Dermis blood vessel endothelial cell (primary cell): ENCODE results near the gene THRA. TPM values are rescaled to one million over a fixed set of nuclear protein-coding genes. Genes with fewer than 3 reads are reported as not detected.

ENCODE experiments used
- DNase-seq: peaks from one replicate; pipeline ENCODE4 v3.0.0; 2010
- total RNA-seq: library from RNA; depleted of rRNA; stranded (reverse); fragments of >200 nt; gene quantifications from 2 replicates; pipeline ENCODE4 v1.2.3, GENCODE V29; 2014

The THRA gene
- total RNA-seq, 1 donor from 2014 or later = 32.5 TPM

DNA sequence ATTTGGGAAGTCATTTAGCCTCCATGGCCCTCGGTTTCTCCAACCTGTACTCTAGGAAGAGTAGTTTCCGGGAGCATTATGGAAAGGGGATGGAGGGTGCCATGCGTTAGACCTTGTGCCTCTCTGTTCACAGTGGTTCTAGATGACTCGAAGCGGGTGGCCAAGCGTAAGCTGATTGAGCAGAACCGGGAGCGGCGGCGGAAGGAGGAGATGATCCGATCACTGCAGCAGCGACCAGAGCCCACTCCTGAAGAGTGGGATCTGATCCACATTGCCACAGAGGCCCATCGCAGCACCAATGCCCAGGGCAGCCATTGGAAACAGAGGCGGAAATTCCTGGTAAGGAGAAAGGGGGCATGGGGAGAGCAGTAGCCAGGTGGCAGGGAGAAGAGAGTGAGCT lies 21.7 kb downstream of the THRA start:
- DNase-seq = no peak

DNA sequence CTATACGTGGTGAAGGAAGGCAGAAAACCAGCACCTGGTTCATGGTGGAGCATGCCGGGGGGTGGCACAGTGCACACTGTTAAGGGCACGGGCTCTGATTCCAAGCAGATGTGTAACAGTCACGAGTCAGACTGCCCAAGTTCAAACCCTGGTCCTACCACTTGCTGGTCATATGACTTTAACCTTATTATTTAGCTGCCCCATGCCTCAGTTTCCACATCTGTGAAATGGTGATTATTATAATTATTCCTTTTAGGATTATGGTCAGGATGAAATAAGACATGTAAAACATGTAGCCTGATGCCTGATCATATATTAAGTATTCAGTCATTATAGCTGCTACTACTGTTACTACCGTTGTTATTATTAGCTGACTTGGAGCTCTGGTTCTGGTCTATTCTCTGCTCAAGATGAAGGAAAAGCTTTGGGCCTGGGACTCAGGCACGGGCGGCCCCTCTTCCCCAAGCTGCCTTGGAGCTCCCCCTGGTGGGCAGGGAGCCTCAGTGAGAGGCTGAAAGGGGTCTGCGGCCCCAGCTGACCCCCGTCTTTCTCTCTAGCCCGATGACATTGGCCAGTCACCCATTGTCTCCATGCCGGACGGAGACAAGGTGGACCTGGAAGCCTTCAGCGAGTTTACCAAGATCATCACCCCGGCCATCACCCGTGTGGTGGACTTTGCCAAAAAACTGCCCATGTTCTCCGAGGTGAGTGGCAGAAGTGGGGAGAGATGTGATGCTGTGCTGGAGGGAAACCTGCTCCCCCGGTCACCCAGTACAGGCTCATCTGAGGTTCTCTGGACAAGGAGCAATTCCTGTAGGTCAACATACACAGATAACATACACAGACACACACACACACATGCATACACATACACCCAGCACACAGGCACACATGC lies 23.6 kb downstream of the THRA start:
- DNase-seq = peak; percentile 75

DNA sequence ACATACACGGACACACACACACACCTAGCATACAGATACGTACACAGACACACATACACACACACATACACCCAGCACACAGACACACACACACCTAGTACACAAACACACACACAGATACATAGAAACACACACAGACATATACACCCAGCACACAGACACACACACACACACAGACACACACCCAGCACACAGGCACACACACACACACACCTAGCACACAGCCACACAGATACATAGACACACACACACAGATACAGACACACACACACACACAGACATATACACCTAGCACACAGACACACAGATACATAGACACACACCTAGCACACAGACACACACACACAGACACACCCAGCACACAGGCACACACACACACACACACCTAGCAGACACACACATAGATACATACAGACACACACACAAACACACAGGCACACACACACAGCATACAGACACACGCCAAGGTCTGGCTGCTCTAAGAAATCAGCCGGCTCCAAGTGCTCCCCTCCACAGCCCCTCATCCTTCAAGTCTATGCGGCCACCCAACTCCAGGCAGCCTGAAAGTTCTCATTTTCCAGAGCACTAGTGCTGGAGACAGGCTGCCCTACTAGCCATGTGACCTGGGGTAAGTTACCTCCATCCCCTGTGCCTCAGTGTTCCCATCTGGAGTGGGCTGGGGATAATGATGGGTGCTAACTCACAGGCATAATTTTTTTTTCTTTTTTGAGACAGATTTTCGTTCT lies 24.5 kb downstream of the THRA start:
- no peak for DNase-seq

DNA sequence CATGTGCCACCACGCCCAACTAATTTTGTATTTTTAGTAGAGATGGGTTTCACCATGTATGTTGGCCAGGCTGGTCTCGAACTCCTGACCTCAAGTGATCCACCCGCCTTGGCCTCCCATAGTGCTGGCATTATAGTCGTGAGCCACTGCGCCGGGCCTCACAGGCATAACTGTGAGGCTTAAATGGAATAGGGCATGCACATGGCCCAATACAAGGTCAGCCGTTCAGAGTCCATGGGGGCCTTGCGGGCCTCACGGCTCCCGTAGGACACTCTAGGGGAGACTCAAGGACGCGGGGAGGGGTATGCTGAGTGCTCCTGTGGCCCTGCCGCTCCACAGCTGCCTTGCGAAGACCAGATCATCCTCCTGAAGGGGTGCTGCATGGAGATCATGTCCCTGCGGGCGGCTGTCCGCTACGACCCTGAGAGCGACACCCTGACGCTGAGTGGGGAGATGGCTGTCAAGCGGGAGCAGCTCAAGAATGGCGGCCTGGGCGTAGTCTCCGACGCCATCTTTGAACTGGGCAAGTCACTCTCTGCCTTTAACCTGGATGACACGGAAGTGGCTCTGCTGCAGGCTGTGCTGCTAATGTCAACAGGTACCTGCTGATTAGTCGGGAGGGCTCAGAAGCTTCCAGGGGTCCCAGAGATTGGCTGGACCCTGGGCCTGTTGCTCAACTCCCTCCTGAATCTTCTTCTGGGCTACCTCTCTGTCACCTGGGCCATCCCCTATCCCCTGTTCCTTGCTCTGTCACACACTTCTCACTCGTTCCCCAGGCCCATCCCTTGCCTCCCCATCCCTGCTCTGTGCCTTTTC lies 25.3 kb downstream of the THRA start:
- no peak for DNase-seq

DNA sequence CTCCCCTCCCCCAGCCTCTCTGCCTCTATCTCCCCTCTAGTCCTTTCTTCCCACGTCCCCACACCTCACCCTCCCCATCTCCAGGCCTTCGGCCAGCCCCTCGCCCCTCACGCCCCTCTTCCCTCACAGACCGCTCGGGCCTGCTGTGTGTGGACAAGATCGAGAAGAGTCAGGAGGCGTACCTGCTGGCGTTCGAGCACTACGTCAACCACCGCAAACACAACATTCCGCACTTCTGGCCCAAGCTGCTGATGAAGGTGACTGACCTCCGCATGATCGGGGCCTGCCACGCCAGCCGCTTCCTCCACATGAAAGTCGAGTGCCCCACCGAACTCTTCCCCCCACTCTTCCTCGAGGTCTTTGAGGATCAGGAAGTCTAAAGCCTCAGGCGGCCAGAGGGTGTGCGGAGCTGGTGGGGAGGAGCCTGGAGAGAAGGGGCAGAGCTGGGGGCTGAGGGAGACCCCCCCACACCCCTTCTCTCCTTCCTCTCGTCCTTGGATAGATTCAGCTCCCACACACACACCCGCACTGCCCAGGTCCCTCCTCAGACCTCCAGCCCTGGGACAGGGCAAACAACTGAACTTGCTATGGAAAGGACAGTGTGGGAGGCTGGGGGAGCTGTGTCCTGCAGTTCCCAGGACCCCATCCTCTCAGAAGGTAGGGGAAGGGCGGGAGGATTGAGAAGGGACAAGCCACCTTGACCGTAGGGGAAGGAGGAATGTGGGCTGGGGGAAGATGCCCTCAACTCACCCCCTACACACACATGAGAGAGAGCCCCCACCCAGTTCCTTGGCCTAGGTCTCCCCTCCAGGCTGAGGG lies 26.5 kb downstream of the THRA start:
- no peak for DNase-seq

DNA sequence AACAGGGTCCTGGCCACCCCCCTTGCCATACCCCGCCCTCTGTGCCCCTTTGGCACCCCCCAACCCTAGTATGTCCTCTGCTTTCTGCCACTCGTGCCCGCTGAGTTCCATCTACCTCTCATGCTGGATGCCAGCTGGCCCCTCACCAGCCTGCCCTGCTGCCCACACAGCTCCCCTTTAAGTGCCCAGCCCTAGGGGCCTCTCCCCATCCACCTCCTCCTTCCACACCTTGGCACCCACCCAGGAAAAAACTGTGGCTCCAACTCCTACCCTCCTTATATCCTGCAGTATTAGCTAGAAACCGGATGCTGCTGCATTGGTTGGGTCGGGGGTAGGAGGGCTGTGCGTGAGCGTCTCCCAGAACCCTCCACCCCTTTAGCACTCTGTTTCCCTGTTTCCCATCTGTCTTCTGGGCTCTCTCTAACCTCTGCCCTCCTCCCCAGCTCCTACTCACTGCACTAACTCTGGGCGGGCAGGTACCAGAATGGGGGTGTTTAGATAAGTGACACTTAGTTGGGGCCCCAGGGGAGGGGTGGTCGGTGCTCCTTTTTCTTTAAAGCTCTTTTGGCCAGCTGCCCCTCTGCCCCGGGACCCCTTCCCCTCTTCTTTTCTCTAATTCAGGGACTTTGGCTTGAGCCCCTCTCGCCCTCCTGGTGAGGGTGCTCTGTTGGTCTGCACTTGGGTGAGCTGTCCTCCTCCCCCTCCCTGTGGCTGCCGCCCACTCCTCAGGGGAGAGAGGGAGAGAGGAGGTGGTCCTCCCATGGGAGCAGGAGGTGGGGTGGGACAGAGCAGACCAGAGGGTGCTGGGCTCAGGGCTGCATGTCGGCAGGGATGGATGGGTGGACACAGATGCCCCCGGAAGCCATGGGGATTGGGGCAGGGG lies 27.7 kb downstream of the THRA start:
- DNase-seq = no peak

DNA sequence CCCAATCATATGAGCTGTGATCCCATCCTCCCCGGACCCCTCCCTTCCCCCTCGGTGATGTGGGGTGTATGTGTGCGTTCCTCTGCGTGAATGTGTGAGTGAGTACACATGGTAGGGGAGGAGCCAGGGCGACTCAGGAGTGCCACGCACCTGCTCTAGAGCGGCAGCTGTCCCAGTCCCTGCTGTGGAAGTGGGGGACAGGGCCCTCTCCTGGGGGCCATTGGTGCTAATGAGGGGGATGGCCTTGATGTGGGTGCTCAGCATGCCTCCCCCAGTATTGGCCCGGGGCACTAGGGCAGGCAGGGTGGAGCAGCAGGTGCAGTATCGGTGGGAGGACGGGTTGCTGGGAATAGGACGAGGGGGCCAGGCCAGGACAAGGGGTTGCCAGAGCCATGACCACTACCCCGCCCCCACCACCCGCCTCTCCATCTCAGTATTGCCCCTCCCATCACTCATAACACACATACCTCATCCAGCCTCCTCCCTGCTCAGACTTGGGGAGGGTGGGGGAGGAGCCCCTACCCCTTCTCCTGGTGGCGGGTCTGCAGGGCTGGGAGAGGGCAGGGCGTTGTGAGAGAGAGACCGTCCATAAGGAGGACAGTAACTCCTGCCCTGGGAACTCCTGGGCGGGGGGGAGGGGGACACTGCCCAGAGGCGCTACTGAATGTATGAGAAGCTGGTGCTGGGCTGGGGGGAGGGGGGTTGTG lies 29.1 kb downstream of the THRA start:
- no peak for DNase-seq

DNA sequence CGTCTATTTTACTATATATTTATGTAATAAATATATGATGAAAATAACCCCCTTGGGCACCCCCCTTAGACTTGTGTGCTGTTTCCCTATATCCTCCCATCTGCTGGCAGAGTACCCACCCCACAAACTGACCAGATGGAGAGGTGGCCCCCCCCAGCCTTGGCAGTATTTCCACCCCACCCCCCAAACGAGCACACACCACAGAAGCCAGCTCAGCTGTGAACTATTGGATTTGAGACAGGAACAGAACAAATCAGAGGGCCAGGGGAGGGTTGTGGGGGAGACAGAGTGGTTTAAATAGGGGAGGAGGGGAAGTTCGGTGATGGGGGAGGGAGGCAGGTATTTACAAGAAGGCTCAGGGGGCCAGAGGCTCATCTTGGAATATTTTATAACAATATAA lies 29.8 kb downstream of the THRA start:
- DNase-seq = no peak

DNA sequence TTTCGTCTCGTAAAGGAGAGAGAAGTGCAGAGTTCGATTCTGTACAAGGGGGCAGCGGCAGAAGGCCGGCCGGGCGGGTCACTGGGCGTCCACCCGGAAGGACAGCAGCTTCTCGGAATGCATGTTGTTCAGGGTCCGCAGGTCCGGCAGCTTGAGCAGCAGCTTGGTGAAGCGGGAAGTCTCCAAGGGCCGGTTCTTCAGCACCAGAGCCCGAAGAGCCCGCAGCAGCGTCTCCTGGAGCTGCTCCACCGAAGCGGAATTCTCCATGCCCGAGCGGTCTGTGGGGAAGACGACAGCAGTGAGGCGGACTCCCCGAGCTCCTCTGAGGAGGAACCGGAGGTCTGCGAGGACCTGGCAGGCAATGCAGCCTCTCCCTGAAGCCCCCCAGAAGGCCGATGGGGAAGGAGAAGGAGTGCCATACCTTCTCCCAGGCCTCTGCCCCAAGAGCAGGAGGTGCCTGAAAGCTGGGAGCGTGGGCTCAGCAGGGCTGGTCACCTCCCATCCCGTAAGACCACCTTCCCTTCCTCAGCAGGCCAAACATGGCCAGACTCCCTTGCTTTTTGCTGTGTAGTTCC lies 30.3 kb downstream of the THRA start:
- DNase-seq = no peak

DNA sequence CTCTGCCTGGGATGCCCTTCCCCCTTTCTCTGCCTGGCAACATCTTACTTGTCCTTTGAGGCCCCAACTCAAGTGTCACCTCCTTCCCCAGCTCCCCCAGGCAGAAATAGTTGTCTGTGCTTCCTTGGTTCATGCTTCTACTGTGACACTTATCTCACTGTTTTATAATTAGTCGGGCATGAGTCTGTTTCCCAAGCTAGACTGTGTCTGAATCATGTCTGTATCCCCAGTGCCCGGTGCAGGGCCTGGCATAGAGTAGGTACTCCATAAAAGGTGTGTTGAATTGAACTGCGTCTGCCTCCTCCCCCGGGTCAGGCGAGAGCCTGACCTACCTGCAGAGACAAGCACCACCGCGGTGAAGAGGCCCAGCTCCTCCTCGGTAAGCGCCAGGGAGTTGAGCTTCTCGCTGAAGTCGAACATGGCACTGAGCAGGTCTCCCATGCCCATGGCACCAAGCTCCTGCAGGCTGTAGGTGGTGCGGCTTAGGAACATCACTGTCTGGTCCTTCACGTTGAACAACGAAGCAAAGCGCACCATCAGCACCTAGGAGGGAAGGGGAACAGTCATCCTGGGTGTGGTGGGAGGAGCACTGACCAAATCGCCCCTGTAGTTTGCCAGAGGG lies 30.9 kb downstream of the THRA start:
- DNase-seq = no peak

DNA sequence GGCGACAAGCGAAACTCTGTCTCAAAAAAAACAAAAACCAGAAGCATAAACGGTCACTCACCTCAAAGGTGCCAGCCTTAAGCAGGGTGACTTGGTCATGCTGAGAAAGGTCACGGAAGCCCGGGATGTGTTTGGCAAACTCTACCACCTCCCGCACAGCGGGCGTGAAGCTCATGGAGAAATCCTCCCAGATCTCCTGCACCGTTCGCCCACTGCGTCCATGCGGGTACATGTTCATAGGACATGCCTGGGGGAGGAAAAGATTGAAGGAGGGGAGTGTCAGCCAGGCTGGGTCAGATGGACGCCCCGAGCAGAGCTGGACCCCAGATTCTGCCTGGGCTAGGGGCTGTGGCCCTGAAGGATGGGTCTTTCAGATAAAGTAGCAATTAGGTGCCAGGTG lies 32.1 kb downstream of the THRA start:
- no peak for DNase-seq

DNA sequence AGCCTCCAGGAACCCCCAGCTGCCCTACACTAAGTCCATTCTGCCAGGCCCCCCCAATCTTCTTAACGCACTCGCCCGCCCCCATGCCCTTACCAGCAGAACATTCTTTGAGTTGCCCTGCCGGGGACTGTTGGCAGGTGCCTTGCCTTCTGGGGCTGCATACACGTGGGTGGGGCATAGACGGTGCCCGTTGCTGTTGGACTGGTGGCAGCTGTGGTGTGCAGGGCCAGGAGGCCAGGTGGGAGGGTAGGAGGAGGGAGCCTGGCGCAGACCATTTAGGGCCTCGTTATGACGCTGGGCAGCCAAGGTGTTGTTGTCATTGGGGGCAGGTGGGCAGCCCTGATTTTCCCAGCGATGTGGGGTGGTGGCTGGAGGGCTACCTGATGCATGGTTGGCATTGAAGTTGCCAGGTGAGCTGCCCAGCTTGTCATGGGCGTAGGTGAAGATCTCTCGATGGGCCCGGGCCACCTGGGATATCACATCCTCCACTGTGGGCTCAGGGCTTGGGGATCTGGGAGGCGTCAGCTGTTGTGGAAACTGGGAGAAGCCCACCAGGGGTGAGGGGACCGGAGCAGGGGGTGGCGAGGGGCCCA lies 32.7 kb downstream of the THRA start:
- DNase-seq = no peak

DNA sequence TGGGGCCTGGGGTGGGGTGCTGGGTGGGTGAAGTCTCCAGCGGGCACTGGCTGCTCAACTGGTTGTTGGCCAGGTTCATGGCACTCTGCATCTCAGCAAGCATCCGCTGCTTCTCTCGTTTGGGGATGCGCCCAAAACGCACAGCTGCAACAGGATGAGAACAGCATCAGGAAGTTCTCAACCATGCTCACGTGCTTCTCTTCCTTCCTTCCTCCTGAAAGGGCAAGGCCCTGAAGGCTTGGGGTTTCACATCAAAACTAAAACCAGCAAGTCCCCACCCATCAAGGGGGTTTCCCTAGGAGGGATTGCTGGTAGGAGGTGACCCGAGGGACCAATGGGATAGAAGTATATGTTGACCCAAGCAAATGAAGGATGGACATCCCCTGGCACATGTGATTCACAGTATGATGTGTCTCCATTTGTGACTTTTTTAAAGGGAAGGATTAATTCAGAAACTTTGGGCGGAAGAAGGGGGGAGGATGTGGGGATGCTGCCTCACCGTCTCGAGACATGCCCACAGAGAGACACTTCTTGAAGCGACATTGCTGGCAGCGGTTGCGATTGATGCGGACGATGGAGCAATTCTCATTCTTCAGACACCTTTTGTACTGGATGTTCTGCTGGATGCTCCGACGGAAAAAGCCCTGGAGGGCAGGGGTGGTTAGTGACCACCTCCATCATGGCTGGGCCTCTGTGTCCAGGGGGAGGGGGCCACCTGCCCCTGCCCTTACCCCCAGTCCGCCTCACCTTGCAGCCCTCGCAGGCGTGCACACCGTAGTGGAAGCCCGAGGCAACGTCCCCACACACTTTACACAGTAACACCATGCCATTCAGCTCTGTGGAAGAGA lies 33.4 kb downstream of the THRA start:
- DNase-seq = peak; percentile 52

DNA sequence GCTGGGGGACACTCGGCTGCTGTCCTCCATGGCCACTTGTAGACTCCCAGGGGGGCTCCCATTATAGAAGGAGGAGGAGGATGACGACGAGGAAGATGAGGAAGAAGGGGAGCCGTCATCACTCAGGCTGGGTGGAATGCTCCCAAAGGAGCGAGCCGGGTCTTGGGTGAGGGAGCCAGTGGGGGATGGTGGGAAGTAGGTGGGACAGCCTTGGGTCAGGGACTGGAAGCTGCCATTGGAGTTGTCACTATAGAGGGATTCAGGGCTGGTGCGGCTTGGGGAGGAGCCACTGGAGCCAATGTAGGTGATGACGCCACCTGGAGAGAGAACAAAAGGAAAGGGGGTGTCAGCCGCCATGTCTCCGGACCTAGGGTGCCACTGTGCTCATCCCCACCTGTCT lies 34.3 kb downstream of the THRA start:
- no peak for DNase-seq

DNA sequence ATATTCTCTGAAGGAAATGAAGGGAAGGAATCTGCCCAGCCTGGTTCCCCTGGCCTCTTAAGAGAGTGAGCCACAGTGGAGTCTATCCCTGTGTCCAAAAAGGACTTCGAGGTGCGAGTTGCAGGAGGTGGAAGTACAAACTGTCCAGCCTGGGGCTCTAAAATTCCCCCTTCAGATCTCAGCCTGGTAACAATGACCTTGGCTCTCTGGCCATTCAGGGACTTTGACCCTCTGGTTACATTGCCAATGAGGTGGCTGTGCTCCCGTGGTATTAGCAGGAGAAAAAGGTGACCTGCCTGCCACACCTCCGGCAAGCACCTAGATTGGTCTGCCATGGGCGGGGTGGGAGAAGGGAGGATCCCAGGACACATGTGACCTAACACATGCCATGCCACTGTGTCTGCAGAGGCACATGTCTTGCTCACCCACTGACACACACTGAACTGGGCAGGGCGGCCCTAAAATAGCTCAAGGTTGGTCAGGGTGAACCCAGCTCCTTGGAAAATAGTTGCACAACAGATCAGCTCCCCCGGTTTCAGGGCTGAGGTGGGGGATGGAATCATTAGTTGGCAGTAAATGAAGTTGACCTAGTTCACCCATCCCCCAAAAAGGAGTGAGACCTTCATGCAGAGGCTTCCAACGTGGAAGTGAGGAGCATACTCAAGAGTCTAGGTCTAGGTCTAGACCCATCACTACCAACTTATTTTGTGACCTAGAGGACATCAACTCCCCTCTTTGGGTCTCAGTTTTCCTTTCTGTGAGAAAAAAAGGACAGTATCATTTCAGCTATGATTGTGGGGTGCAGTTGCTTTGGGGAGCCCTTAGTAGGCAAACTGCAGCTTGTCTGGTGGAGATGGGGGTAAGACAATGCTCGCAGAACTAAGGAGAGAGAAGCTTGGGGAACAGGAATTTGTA lies 35.4 kb downstream of the THRA start:
- DNase-seq = no peak

DNA sequence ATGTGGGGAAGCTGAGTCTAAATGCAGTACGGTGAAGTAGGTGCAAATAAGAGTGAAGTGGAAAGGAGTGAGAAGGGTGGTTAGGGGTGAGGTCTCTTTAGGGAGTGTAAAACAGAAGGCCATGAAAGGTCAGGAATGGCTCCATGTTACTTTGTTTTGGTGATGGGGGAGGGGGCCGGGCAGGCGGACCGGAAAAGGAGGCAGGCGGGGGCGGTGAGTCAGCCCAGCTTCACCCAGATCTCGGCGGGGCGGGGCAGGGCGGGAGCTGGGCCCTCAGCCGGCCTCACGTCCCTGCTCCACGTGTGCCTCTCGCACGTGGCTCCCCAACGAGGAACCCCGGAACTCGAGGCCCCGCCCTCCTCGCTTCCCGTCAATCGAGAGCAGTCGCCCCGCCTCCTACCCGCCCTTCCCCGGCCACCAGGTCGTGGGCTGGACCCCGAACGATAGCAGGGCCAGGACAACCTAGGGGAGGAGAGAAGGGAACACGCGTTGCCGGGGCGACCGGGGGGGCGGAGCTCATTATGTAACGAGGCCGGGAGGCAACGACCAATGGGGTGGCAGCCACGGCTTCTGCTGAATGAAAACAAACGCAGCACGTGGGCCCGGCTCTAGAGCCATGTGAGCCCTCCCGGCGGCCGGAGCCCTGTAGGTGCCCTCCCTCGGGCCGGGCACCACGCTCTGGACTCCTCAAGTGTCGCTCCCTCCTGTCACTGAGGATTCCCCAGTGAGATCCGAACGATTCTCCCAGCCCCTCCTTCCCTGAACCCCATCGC lies 36.3 kb downstream of the THRA start:
- DNase-seq = peak; percentile 97
